B cell (primary cell): Measurements from ENCODE around the gene MYH3. TPM values are rescaled to one million over a fixed set of nuclear protein-coding genes. Genes with fewer than 3 reads are reported as not detected.

Source experiments
- ATAC-seq: fragments of 200-7000 bp; cut with Tn5 transposase; one replicate; pipeline ENCODE4 v1.10.0; 2021; ENCODE audit warnings: low read depth, mild to moderate bottlenecking, moderate number of reproducible peaks, moderate library complexity
- CTCF ChIA-PET: fragments of 350-600 bp; sonication (Branson Sonifier 250); formaldehyde crosslinking; loops from one replicate; lab custom pipeline; 2021; ENCODE audit warnings: antibody characterized with exemption, inconsistent platforms; lab: Charles Lee
- POLR2A ChIA-PET: fragments of 350-600 bp; sonication (Branson Sonifier 250); formaldehyde crosslinking; loops from one replicate; lab custom pipeline; 2021; ENCODE audit warnings: antibody characterized with exemption; lab: Charles Lee
- DNase-seq: peaks from one replicate; pipeline ENCODE4 v3.0.0; 2013
- H2AFZ ChIP-seq: 2 replicates; pipeline ENCODE4 v1.6.1; 2012; ENCODE audit warnings: mild to moderate bottlenecking, low read depth, low read length; ENCODE audit not compliant: insufficient read depth, poor library complexity, severe bottlenecking
- H3K27ac ChIP-seq, 2 donors: 1 replicate in 1 of 2; 2 replicates in 1 of 2; pipeline ENCODE4 v1.5.1; 2012 to 2013; ENCODE audit warnings: low read length in 2 of 2, mild to moderate bottlenecking in 2 of 2, moderate library complexity in 1 of 2
- H3K27me3 ChIP-seq, 4 experiments: fragments of 200-600 bp in 1 of 4; sonication (generic) in 1 of 4; replicated peaks in 1 of 4; 1 replicate in 2 of 4; 2 replicates in 2 of 4; pipeline versions ENCODE4 v1.6.1 to v1.7.0; 2013 to 2016; ENCODE audit warnings: low read length in 3 of 4, mild to moderate bottlenecking in 2 of 4, mixed read lengths in 1 of 4, moderate library complexity in 1 of 4; ENCODE audit not compliant: insufficient read depth in 4 of 4, control insufficient read depth in 3 of 4; ENCODE audit errors: control extremely low read depth in 1 of 4
- H3K36me3 ChIP-seq, 2 experiments: replicated peaks in 1 of 2; 1 replicate in 1 of 2; 2 replicates in 1 of 2; pipeline versions ENCODE4 v1.6.1 to v1.7.1; 2013; ENCODE audit warnings: low read length in 1 of 2; ENCODE audit not compliant: insufficient read depth in 2 of 2, control insufficient read depth in 1 of 2; ENCODE audit errors: control extremely low read depth in 1 of 2, extremely low read depth in 1 of 2
- H3K4me1 ChIP-seq, 2 donors: fragments of 200-600 bp in 1 of 2; sonication (generic) in 1 of 2; 1 replicate in 1 of 2; 2 replicates in 1 of 2; pipeline versions ENCODE4 v1.5.1 to v1.6.1; 2013 to 2017; ENCODE audit warnings: low read length in 2 of 2; ENCODE audit not compliant: control insufficient read depth in 2 of 2, insufficient read depth in 2 of 2
- H3K4me2 ChIP-seq: replicated peaks from 2 replicates; pipeline ENCODE3; 2012; ENCODE audit warnings: mild to moderate bottlenecking, low read depth, low read length; ENCODE audit not compliant: poor library complexity, severe bottlenecking
- H3K4me3 ChIP-seq, 5 experiments: fragments of 200-600 bp in 1 of 5; sonication (generic) in 1 of 5; 1 replicate in 3 of 5; 2 replicates in 2 of 5; pipeline versions ENCODE4 v1.5.1 to v1.7.0; 2011 to 2016; ENCODE audit warnings: low read length in 4 of 5, mild to moderate bottlenecking in 4 of 5, low read depth in 2 of 5, control low read depth in 1 of 5, moderate library complexity in 1 of 5; ENCODE audit not compliant: insufficient read depth in 1 of 5; ENCODE audit errors: control extremely low read depth in 1 of 5, extremely low read depth in 1 of 5
- H3K79me2 ChIP-seq: fragments of 200-600 bp; sonication (generic); one replicate; pipeline ENCODE4 v1.6.0; 2016; ENCODE audit warnings: low read length; ENCODE audit not compliant: control insufficient read depth, insufficient read depth
- H3K9ac ChIP-seq: fragments of 200-600 bp; sonication (generic); 2 replicates; pipeline ENCODE4 v1.6.1; 2017; ENCODE audit warnings: mild to moderate bottlenecking, low read length, moderate library complexity
- H3K9me3 ChIP-seq, 3 donors: one replicate each; pipeline versions ENCODE4 v1.6.1 to v1.7.1; 2013; ENCODE audit warnings: low read length in 2 of 3; ENCODE audit not compliant: control insufficient read depth in 2 of 3, insufficient read depth in 1 of 3; ENCODE audit errors: control extremely low read depth in 1 of 3
- H4K20me1 ChIP-seq: 2 replicates; pipeline ENCODE4 v1.6.0; 2012; ENCODE audit warnings: mild to moderate bottlenecking, low read length; ENCODE audit not compliant: insufficient read depth, control insufficient read depth, poor library complexity, severe bottlenecking
- H3K27ac Mint-ChIP-seq: one replicate; pipeline ENCODE4 v1.8.0; 2021; ENCODE audit warnings: mixed read lengths
- H3K27me3 Mint-ChIP-seq: one replicate; pipeline ENCODE4 v1.8.0; 2021; ENCODE audit warnings: mixed read lengths
- H3K4me1 Mint-ChIP-seq: one replicate; pipeline ENCODE4 v1.8.0; 2021; ENCODE audit warnings: mixed read lengths
- H3K4me3 Mint-ChIP-seq: one replicate; pipeline ENCODE4 v1.8.0; 2021; ENCODE audit warnings: mixed read lengths
- H3K9me3 Mint-ChIP-seq: one replicate; pipeline ENCODE4 v1.8.0; 2022; ENCODE audit warnings: mixed read lengths; ENCODE audit not compliant: insufficient read depth
- EZH2 ChIP-seq: IDR thresholded peaks from 2 replicates; pipeline ENCODE4 v1.6.1; 2012; ENCODE audit warnings: borderline replicate concordance, low read depth, mild to moderate bottlenecking, moderate library complexity, low read length; ENCODE audit not compliant: insufficient read depth, poor library complexity, severe bottlenecking
- WGBS: methylation state at CpG from one replicate; pipeline ENCODE4 v1.1.5; 2013; ENCODE audit warnings: missing lambda C conversion rate; ENCODE audit not compliant: insufficient coverage; 5-methylcytosine and 5-hydroxymethylcytosine counted together
- intact Hi-C: fragments of 100-400 bp; cut with micrococcal nuclease; formaldehyde crosslinking; loops from one replicate; pipeline ENCODE4 v1.10.0; 2022
- polyA plus RNA-seq: library from polyadenylated mRNA; depleted of rRNA; stranded (reverse); fragments of >200 nt; gene quantifications from 2 replicates; pipeline ENCODE4 v1.2.3, GENCODE V29; 2012
- total RNA-seq, 2 donors: library from RNA; stranded (reverse); fragments of 120-200 nt in 1 of 2; gene quantifications; 1 replicate in 1 of 2; 2 replicates in 1 of 2; pipeline versions ENCODE4 v1.2.3 to v1.2.4, GENCODE V29; 2013 to 2022
- TF ChIP-seq, protein P1 (sequence below): fragments of 200-600 bp; IDR thresholded peaks from one replicate; pipeline ENCODE4 v1.8.0; 2022; ENCODE audit warnings: antibody characterized with exemption, mild to moderate bottlenecking

The MYH3 gene
- total and polyA plus RNA-seq, 2 donors (not counting 1 experiment from before 2014, with no cell fraction given) = 9.4 to 10.9 TPM

DNA sequence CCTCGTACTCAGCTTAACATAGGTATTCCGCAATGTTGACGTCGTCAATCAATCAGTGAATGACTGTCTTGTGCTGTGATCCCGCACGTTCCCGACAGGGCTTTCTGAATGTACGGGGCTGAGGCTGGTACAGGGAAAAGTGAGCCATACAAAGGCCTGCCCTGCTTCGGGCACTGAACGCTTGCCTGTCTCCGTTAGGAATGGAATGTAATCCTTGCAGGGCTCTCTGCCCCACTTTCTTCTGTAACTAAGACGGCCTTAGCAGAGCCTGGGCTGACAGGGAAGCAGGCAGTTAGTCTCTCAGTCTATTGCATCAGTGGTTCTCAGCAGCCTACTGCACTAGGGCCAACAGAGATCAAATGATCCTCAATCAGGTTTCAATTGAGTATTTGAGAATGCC, 16.2 kb upstream of the MYH3 start:
- Mint-ChIP-seq H3K27me3 (no peaks in the 10 kb centered on the region), H3K4me1 (no peaks in the 10 kb centered on the region), H3K4me3 (no peak overlapping the region), H3K9me3 (no peaks in the 10 kb centered on the region), H3K27ac (no peak overlapping the region)
- H3K27me3 ChIP-seq = no peaks in the 10 kb centered on the region
- H3K79me2 ChIP-seq = no peaks in the 10 kb centered on the region
- no peaks in the 10 kb centered on the region for H3K9me3 ChIP-seq
- DNase-seq (no peak), ATAC-seq (no peak)
- intact Hi-C loops = no loop called here
- H3K4me1 ChIP-seq = no peaks in the 10 kb centered on the region
- H3K4me3 ChIP-seq = no peak overlapping the region
- CTCF ChIA-PET = interaction anchor here (1.2 to 1.8 kb wide), 2 partner anchors 27 to 171 kb away, joined by 4 to 6 read pairs; no protein-coding TSS in a partner anchor
- POLR2A ChIA-PET = no interaction called here
- 100% methylated on average over 12 of the region's 12 CpGs for WGBS
- H3K36me3 ChIP-seq = peaks cover 3 to 20% of the 10 kb centered on the region in 2 experiments
- H3K4me2 ChIP-seq = no peak overlapping the region
- TF ChIP-seq, protein P1, sequence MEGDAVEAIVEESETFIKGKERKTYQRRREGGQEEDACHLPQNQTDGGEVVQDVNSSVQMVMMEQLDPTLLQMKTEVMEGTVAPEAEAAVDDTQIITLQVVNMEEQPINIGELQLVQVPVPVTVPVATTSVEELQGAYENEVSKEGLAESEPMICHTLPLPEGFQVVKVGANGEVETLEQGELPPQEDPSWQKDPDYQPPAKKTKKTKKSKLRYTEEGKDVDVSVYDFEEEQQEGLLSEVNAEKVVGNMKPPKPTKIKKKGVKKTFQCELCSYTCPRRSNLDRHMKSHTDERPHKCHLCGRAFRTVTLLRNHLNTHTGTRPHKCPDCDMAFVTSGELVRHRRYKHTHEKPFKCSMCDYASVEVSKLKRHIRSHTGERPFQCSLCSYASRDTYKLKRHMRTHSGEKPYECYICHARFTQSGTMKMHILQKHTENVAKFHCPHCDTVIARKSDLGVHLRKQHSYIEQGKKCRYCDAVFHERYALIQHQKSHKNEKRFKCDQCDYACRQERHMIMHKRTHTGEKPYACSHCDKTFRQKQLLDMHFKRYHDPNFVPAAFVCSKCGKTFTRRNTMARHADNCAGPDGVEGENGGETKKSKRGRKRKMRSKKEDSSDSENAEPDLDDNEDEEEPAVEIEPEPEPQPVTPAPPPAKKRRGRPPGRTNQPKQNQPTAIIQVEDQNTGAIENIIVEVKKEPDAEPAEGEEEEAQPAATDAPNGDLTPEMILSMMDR = no peak
- H2AFZ ChIP-seq = no peak overlapping the region
- H4K20me1 ChIP-seq = no peaks in the 10 kb centered on the region
- H3K9ac ChIP-seq = no peak overlapping the region
- H3K27ac ChIP-seq = no peak overlapping the region

DNA sequence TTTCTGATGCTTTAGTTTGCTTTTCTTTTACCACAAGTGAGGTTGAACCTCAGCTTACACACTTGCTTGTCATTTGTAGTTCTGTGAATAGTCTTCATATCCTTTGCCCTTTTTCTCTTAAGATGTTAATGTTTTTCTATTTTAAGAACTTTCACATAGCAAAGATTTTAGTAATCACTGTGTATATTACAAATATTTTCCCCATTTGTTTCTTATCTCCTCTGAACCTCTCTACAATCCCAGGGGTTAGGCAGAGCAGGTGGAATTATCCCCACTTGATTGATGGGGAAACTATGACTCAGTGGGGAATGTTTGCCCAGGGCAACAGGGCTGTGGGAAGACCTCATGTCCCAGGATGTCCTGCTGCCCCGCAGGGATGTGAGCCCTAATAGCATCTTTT, 11.7 kb upstream of the MYH3 start:
- Mint-ChIP-seq H3K9me3 (no peaks in the 10 kb centered on the region), H3K4me1 (no peaks in the 10 kb centered on the region), H3K27me3 (no peaks in the 10 kb centered on the region), H3K4me3 (no peak overlapping the region), H3K27ac (no peak overlapping the region)
- H3K27me3 ChIP-seq = no peaks in the 10 kb centered on the region
- no peaks in the 10 kb centered on the region for H3K79me2 ChIP-seq
- H3K4me3 ChIP-seq = no peak overlapping the region
- H3K9me3 ChIP-seq = no peaks in the 10 kb centered on the region
- DNase-seq (no peak), ATAC-seq (no peak)
- no peak overlapping the region for H3K27ac ChIP-seq
- H4K20me1 ChIP-seq = no peaks in the 10 kb centered on the region
- POLR2A ChIA-PET = no interaction called here
- no peak overlapping the region for H3K9ac ChIP-seq
- H2AFZ ChIP-seq = no peak overlapping the region
- H3K4me1 ChIP-seq = no peaks in the 10 kb centered on the region
- TF ChIP-seq, protein P1 = no peak
- TF ChIP-seq EZH2 = no peak
- WGBS = 100% methylated on average over 1 of the region's 1 CpG
- intact Hi-C loops = no loop called here
- no peaks in the 10 kb centered on the region for H3K36me3 ChIP-seq
- CTCF ChIA-PET = no interaction called here
- H3K4me2 ChIP-seq = no peak overlapping the region
